KG1 (cell line): ENCODE measurements around the gene BEST1.
A peak's percentile ranks its signal among the peaks of the same experiment; 100 is the strongest.

ENCODE experiments used
- DNase-seq: peaks from one replicate; lab custom pipeline; 2025; lab: John Stamatoyannopoulos, UW

Gene BEST1

GRCh38 chr11:61916737-61917333, 33.3 kb upstream of the BEST1 start:
- DNase-seq: no peak

DNA sequence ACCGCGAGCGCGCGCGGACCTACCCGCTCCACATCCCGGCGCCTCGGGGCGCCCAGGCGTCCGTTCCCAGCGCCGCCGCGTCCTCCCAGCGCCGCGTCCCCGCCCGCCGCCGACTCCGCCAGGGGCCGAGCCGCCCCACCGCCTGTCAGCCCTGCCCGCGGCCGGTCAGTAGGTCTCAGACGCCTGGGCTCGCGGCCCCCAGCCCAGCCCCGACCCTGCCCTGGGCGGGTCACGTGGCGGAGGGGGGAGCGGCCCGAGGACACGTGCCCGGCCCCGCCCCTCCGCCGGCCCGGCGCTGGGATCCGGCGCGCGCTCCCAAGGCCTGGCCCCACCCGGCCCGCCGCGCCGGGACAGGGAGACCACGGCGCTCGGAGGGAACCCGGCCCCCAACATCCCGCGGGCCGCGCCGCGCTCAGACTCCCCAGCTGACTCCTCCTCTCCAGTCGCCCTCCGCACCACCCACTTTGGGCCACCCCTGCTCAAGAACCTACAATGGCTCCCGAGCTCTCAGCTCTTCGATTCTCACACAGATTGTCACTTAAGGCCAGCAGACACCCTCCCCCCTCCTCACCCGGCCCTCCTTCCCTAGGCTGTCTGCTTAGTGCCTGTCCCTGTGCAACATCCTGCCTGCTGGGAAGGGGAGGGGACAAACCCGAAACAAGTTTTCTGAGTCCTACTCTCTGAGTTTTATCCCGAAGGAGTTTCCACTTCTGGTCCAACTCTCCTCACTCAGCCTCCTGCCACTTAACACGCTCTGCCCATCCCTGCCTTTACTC, 32.6 kb upstream of the BEST1 start, which contains the start of gene RAB3IL1:
RAB3IL1 (minus strand) TSS at position 233 of the 776 bp plus-strand sequence; CDS start at position 34, 199 bp downstream.
- DNase-seq: no peak

DNA sequence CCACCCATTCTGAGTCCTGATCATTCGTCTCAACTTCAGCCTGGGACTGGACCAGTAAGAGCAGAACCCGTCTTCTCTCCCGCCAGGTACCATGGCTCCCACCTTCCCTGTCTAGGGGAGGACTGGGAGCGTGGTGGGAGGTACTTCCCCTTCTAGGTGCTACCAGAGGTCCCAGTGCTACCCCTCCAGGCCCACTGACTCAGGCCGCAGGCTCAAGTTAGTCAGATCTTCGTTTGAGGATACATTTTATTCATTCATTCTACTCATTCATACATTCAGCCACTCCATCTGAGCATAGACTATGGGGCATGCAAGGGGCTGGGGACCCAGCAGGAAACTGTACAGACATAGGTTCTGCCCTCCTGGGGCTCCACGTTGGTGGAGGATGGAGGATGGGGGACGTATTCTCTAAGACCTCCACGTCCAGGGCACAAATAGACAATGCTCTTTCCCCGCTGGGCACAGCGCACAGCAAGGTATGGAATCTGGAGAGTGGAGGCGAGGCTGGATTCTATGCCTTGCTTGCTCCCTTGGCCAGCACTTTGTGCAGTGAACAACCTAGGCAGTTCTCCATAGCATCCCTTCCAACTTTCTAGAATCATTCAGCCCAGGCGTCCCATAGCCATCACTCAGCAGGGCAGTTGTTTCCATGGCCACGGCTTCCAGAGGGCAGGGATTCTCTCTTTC, 31.8 kb upstream of the BEST1 start:
- DNase-seq: no peak

DNA sequence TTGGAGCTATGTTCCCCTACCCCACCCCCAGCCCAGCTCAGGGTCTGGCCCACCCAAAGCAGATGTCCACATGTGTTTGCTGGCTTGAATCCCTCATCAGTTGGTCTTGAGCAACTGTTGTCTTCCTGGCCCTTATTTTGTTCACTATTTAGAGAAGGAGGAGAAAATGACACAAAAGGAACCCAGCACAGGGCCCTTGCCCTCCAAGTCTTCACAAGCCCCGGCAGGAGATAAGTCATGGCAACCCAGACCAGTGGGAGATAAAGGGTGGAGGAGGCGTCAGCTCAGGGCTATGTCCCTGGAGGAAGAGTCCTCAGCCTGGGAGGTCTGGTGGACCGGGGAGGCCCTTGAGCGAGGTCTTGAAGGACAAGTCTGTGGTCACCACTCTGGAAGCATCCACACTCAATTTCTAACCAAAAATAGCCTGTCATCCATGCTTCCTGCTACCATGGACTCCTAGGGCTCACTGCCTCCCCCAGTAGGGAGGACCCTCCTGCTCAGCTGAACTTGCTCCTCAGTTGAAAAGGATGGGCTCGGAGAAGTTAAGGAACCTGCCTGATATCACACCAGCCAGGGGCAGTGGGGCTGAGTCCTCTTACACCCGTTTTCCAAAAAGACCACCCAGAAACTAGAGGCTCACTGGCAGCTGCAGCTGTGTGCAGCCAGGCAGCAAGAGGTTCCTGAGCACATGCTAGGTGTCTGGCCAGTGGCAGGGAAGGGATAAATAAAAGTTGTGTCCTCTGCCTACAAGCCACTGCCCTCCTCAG, 31.0 kb upstream of the BEST1 start:
- DNase-seq: no peak

DNA sequence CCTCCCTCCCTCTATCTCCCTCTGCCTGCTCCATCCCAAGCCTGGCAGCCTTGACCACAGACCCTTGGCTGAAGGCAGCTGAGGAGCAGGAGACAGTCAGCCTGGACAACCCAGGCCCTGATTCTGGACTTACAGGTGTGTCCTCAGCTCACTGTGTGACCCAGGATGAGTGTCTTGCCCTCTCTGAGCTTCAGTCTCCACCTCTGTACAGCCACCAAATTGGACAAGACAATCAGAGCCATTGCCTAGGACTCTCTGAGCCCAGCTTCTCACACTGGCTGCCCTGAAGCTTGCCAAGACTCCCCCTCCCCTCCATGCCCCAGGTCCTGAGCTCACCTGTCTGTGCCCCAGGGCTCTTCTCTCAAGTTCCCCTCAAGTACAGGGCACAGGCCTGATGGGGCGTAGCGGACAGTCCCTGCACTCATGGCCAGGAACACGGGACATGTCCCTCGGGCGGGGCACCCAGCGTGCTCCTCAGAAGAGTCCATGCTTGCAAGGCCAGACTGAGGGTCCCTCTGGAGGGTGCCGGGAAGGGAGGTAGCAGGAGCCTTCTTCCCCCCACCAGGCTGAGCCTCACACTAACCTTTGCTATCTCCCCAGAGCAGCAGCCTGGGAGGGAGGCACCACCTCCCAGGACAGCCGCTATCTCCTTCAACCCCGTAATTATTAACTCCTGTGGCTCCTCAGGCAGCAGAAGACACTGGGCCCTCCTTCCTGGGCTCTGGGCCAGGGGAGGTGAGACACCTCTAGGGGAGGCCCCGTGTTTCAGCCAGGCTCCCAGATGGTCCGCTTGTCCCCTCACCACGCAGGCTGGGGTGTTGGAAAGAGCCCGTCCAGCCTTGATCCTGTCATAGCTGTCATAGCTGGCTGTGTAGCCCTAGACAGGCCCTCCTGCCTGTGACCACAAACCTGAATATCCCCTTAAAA, 30.2 kb upstream of the BEST1 start:
- no peak for DNase-seq

GRCh38 chr11:61921446-61921845, 28.7 kb upstream of the BEST1 start:
- DNase-seq: no peak

GRCh38 chr11:61922539-61922938, 27.6 kb upstream of the BEST1 start:
- DNase-seq: no peak

GRCh38 chr11:61923166-61924063, 26.7 kb upstream of the BEST1 start:
- DNase-seq: no peak

DNA sequence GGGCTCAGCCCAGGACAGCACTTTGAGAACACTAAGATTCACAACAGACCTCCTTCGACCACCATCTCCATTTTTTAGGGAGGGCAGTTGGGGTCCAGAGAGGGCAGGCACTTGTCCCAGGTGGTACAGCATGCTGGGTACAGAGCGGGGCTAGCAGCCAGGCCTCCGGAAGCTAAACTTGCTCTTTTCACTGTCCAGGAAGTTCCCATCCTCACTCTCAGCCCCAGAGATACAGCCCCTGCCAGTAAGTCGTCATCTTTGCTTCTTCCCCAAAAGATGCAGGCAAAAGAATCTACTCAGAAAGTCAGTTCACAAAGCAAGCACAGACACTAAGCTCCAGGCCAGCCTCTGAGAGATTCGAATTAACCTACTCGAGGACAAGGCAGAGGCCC, 26.1 kb upstream of the BEST1 start:
- DNase-seq: no peak

GRCh38 chr11:61925736-61926135, 24.4 kb upstream of the BEST1 start:
- no peak for DNase-seq

GRCh38 chr11:61926235-61926634, 23.9 kb upstream of the BEST1 start:
- DNase-seq: no peak

DNA sequence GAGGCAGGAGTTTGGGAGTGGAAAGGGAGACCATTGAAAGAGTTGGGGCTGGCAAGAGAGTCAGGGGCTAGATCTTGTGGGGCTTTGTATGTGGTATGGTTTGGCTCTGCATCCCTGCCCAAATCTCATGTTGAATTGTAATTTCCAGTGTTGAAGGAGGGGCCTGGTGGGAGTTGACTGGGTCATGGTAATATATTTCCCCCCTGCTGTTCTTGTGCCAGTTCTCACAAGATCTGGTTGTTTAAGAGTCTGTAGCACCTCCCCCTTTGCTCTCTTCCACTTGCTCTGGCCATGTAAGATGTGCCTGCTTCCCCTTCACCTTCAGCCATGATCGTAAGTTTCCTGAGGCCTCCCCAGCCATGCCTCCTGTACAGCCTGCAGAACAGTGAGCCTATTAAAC, 22.6 kb upstream of the BEST1 start:
- no peak for DNase-seq

DNA sequence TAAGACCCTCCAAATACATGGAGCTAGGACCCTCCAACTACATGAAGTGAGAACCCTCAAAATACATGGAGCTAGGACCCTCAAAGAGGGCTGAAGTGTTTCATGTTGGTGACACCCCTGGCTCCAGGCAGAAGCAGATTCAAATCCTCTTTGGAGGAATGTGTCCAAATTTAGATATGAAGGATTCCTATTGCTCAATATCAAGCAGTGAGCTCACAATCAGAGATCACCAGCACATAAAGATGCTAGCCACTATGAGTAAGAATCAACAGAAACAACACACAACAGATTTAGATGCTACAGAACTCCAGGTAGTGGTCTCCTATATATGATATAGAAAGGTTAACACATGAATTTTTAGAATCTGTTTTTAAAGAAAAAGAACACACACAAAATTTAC, 21.5 kb upstream of the BEST1 start:
- DNase-seq: no peak

- no peak for DNase-seq
These were observed 19.2 kb upstream of the BEST1 start for GRCh38 chr11:61930933-61931332.

DNA sequence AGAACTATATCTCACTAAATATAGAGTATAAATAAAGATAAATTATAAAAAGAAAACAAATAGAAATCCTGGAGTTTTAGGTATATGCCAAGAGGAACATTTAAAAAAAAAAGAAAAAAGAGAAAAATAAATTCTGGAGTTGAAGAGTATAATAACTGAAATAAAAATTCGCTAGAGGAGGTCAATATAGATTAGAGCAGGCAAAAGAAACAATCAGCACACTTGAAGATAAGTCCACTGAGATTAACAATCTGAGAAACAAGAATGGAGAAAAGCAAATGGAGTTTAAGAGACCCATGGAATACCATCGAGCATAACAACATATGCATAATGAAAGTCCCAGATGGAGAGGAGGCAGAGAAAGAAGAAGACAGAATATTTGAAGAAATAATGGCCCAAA, 14.3 kb upstream of the BEST1 start:
- DNase-seq: no peak

DNA sequence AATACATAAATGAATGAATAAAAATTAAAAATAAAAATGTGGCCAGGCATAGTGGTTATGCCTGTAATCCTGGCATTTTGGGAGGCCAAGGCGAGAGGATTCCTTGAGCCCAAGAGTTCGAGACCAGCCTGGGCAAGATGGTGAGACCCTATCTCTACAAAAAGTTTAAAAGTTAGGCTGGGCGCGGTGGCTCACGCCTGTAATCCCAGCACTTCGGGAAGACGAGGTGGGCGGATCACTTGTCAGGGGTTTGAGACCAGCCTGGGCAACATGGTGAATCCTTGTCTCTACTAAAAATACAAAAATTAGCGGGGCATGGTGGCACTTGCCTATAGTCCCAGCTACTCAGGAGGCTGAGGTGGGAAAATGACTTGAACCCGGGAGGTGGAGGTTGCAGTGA, 9.7 kb upstream of the BEST1 start:
- DNase-seq: no peak

- no peak for DNase-seq
These were observed 5.0 kb upstream of the BEST1 start for GRCh38 chr11:61945191-61945590.

- DNase-seq: no peak
These were observed 3.3 kb upstream of the BEST1 start for GRCh38 chr11:61946894-61947293.

- DNase-seq: peak; percentile 60
These were observed 2.5 kb upstream of the BEST1 start for GRCh38 chr11:61947486-61948210.

- no peak for DNase-seq
These were observed 1.6 kb upstream of the BEST1 start for GRCh38 chr11:61948505-61948904.
